ENCODE measurements around the gene SLC6A9. TPM values are rescaled to one million over a fixed set of nuclear protein-coding genes. Genes with fewer than 3 reads are reported as not detected.

The SLC6A9 gene
- total RNA-seq, 3 donors from 2014 or later = 21.1 to 52.5 (median 38.1) TPM

GRCh38 chr1:44068442-44068921 is 37.2 kb upstream of the SLC6A9 start:
- H3K4me3 ChIP-seq = no peak overlapping the region
- DNase-seq (no peak), ATAC-seq (peak; percentile 19)
- H3K4me1 ChIP-seq (ENCODE audit: low read depth) = no peaks in the 10 kb centered on the region
- TF ChIP-seq CTCF (IDR thresholded peaks at IDR 0.05) = no peak
- no peaks in the 10 kb centered on the region for H3K9me3 ChIP-seq
- intact Hi-C loops (cut with DNase I, micrococcal nuclease) = no loop called here
- H3K36me3 ChIP-seq (ENCODE audit: low read depth) = no peaks in the 10 kb centered on the region

- H3K4me1 ChIP-seq (ENCODE audit: low read depth) = no peaks in the 10 kb centered on the region
- peak; percentile 29 for ATAC-seq
- no peak for TF ChIP-seq CTCF (IDR thresholded peaks at IDR 0.05)
- no peak for DNase-seq
- intact Hi-C loops (cut with DNase I, micrococcal nuclease) = no loop called here
- no peaks in the 10 kb centered on the region for H3K36me3 ChIP-seq (ENCODE audit: low read depth)
- H3K4me3 ChIP-seq = no peak overlapping the region
- H3K9me3 ChIP-seq = no peaks in the 10 kb centered on the region
Measured at GRCh38 chr1:44067266-44068250, 36.3 kb upstream of the SLC6A9 start.

GRCh38 chr1:44062656-44063179 is 31.5 kb upstream of the SLC6A9 start:
- H3K4me3 ChIP-seq = no peak overlapping the region
- intact Hi-C loops (cut with DNase I, micrococcal nuclease) = no loop called here
- ATAC-seq (peak; percentile 29), DNase-seq (no peak)
- no peaks in the 10 kb centered on the region for H3K9me3 ChIP-seq
- peaks cover 5% of the 10 kb centered on the region for H3K4me1 ChIP-seq (ENCODE audit: low read depth)
- H3K36me3 ChIP-seq (ENCODE audit: low read depth) = no peaks in the 10 kb centered on the region
- no peak for TF ChIP-seq CTCF (IDR thresholded peaks at IDR 0.05)

- Histone ChIP-seq H3K4me1 (ENCODE audit: low read depth) (peaks cover 5% of the 10 kb centered on the region), H3K4me3 (no peak overlapping the region), H3K36me3 (ENCODE audit: low read depth) (no peaks in the 10 kb centered on the region), H3K9me3 (no peaks in the 10 kb centered on the region)
- ATAC-seq (no peak), DNase-seq (no peak)
- intact Hi-C loops (cut with DNase I, micrococcal nuclease) = no loop called here
- no peak for TF ChIP-seq CTCF (IDR thresholded peaks at IDR 0.05)
Measured at GRCh38 chr1:44061857-44062256, 30.6 kb upstream of the SLC6A9 start.

GRCh38 chr1:44060830-44061267 is 29.6 kb upstream of the SLC6A9 start:
- no peak for TF ChIP-seq CTCF (IDR thresholded peaks at IDR 0.05)
- no peak for DNase-seq
- H3K4me1 ChIP-seq (ENCODE audit: low read depth) = peaks cover 5% of the 10 kb centered on the region
- H3K4me3 ChIP-seq = no peak overlapping the region
- H3K36me3 ChIP-seq (ENCODE audit: low read depth) = no peaks in the 10 kb centered on the region
- intact Hi-C loops (cut with DNase I, micrococcal nuclease) = no loop called here
- no peaks in the 10 kb centered on the region for H3K9me3 ChIP-seq
- ATAC-seq = peak; percentile 47
